A549 treated with DMSO at 1 μM for 4 hours (cell line): ENCODE data around the gene MYL2. TPM values are rescaled to one million over a fixed set of nuclear protein-coding genes. Genes with fewer than 3 reads are reported as not detected.

Experiments used
- total RNA-seq: library from RNA; stranded (reverse); fragments of 200-300 nt; extraction: Qiagen RNA extraction; gene quantifications from 5 replicates; pipeline ENCODE4 v1.2.3, GENCODE V29; 2022; ENCODE audit warnings: low read depth

Gene MYL2, protein sequence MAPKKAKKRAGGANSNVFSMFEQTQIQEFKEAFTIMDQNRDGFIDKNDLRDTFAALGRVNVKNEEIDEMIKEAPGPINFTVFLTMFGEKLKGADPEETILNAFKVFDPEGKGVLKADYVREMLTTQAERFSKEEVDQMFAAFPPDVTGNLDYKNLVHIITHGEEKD
- 0.10 to 0.17 TPM in 2 of 5 replicates, not detected in the others for total RNA-seq

DNA sequence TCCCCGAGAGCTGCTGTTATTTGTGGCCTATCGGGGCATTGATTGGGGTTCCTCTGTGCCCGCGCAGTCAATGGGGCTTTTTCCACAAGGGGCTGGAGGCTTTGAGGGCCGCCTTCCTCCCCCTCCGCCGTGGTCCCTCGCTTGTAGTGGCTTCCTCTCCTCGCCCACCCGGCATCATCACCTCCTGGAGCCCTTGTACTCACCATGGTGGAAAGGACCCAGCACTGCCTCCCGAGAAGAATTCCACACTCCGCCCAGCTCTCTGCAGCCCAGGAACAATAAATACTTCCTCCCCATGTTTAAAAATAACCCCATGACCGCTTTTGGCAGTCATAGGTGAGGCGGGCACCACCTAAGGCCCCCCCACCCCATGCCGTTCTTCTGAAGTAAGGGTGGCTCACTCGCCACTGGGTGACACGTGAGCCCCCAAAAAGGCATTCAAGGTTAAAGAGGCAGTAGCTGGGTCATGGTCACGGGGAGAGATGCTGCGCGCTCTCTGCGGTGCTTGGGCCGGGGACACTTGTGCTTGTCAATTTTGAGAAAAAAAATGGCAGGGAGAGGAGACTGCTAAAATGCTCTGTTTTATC, at the start of gene MYL2:
Gene MYL2 (minus strand): TSS at position 256 of the 587 bp plus-strand sequence. CDS start 50 bp downstream, at position 206.

Other genes with a start within 250 kb of the MYL2 start
- 0.48 to 0.81 TPM (median 0.62 TPM) in 5 replicates for gene HVCN1, start 231.5 kb downstream of the MYL2 start, total RNA-seq
- gene PPP1CC, start 177.7 kb downstream of the MYL2 start, total RNA-seq = 119 to 159 TPM (median 154 TPM) in 5 replicates
- gene CCDC63, start 73.6 kb downstream of the MYL2 start, total RNA-seq = 0.09 TPM in 1 of 5 replicates, not detected in the others
- gene CUX2, start 113.6 kb upstream of the MYL2 start, total RNA-seq = 0.03 to 0.06 TPM (median 0.06 TPM) in 5 replicates